A549 (cell line): ENCODE measurements around the gene ZBTB25. TPM values are rescaled to one million over a fixed set of nuclear protein-coding genes. Genes with fewer than 3 reads are reported as not detected.

ENCODE experiments used
- ATOH8 ChIP-seq: fragments of 250-450 bp; sonication (Bioruptor Pico); IDR thresholded peaks from 2 replicates; pipeline ENCODE4 v1.5.0; 2020; ENCODE audit warnings: low read depth, mild to moderate bottlenecking, moderate library complexity
- BHLHE40 ChIP-seq: IDR thresholded peaks from 2 replicates; pipeline ENCODE4 v1.6.1; 2012; ENCODE audit warnings: low read depth, low read length, inconsistent platforms
- CBX2 ChIP-seq: fragments of 200-600 bp; sonication (generic); IDR thresholded peaks from 2 replicates; pipeline ENCODE4 v1.6.1; 2016; ENCODE audit warnings: low read depth, mild to moderate bottlenecking, borderline replicate concordance
- CHD2 ChIP-seq: fragments of 150-350 bp; IDR thresholded peaks from 2 replicates; pipeline ENCODE4 v1.6.1; 2014; ENCODE audit warnings: low read length; ENCODE audit not compliant: partially characterized antibody
- EHF ChIP-seq: fragments of 250-450 bp; sonication (Bioruptor Pico); IDR thresholded peaks from 2 replicates; pipeline ENCODE4 v1.5.0; 2020; ENCODE audit warnings: mild to moderate bottlenecking
- ELK1 ChIP-seq: fragments of 150-350 bp; IDR thresholded peaks from 2 replicates; pipeline ENCODE4 v1.6.1; 2014; ENCODE audit warnings: low read depth, mild to moderate bottlenecking, low read length
- EP300 ChIP-seq, 2 experiments: fragments of >200 bp; sonication (Bioruptor Twin); formaldehyde crosslinking; IDR thresholded peaks; 2 replicates in 1 of 2; 3 replicates in 1 of 2; pipeline ENCODE4 v1.6.1; 2016 to 2017
- FOSL2 ChIP-seq, 2 experiments: fragments of 450-650 bp in 1 of 2; fragments of >200 bp in 1 of 2; sonication (Bioruptor Twin) in 1 of 2; formaldehyde crosslinking; IDR thresholded peaks; 2 replicates each; pipeline versions ENCODE4 v1.5.0 to v1.6.1; 2016 to 2020; ENCODE audit warnings: mild to moderate bottlenecking in 1 of 2, moderate library complexity in 1 of 2
- FOXS1 ChIP-seq: fragments of 250-450 bp; sonication (Bioruptor Pico); IDR thresholded peaks from 2 replicates; pipeline ENCODE4 v1.5.0; 2020; ENCODE audit warnings: mild to moderate bottlenecking, moderate library complexity
- HDAC2 ChIP-seq: fragments of 200-600 bp; sonication (generic); IDR thresholded peaks from 2 replicates; pipeline ENCODE4 v1.6.1; 2016
- HEYL ChIP-seq: fragments of 250-450 bp; sonication (Bioruptor Pico); IDR thresholded peaks from 2 replicates; pipeline ENCODE4 v1.8.0; 2021; ENCODE audit warnings: mild to moderate bottlenecking, moderate library complexity
- HOXA7 ChIP-seq: fragments of 250-450 bp; sonication (Bioruptor Pico); IDR thresholded peaks from 2 replicates; pipeline ENCODE4 v1.5.0; 2020; ENCODE audit warnings: mild to moderate bottlenecking, moderate library complexity
- HOXB13 ChIP-seq: fragments of 250-450 bp; sonication (Bioruptor Pico); IDR thresholded peaks from 2 replicates; pipeline ENCODE4 v1.5.0; 2020; ENCODE audit warnings: low read depth, mild to moderate bottlenecking, moderate library complexity
- KDM5A ChIP-seq: fragments of 200-600 bp; sonication (generic); IDR thresholded peaks from 2 replicates; pipeline ENCODE4 v1.6.1; 2016; ENCODE audit warnings: antibody characterized with exemption, mild to moderate bottlenecking
- MAFK ChIP-seq: fragments of 450-650 bp; IDR thresholded peaks from 2 replicates; pipeline ENCODE4 v1.6.1; 2014; ENCODE audit not compliant: partially characterized antibody
- MAZ ChIP-seq: fragments of 150-350 bp; IDR thresholded peaks from 2 replicates; pipeline ENCODE4 v1.6.1; 2014; ENCODE audit warnings: antibody characterized with exemption, low read depth, low read length, borderline replicate concordance
- MYC ChIP-seq: IDR thresholded peaks from 2 replicates; pipeline ENCODE4 v1.6.1; 2012; ENCODE audit warnings: mild to moderate bottlenecking, inconsistent platforms, low read length, improper control_type of control experiment, borderline replicate concordance
- NR3C1 ChIP-seq: fragments of >200 bp; sonication (Bioruptor Twin); formaldehyde crosslinking; IDR thresholded peaks from 3 replicates; pipeline ENCODE4 v1.6.1; 2017
- POLR2AphosphoS2 ChIP-seq: conservative IDR thresholded peaks from 2 replicates; pipeline ENCODE4 v1.6.1; 2012; ENCODE audit warnings: low read length, improper control_type of control experiment, inconsistent platforms
- RAD21 ChIP-seq, 2 experiments: fragments of >200 bp in 1 of 2; sonication (Bioruptor Twin) in 1 of 2; formaldehyde crosslinking in 1 of 2; IDR thresholded peaks in 1 of 2; conservative IDR thresholded peaks in 1 of 2; 2 replicates in 1 of 2; 3 replicates in 1 of 2; pipeline ENCODE4 v1.6.1; 2012 to 2018; ENCODE audit warnings: inconsistent platforms in 1 of 2
- RARB ChIP-seq: fragments of 250-450 bp; sonication (Bioruptor Pico); IDR thresholded peaks from 2 replicates; pipeline ENCODE4 v1.8.0; 2021; ENCODE audit warnings: mild to moderate bottlenecking, moderate library complexity
- RFX5 ChIP-seq: fragments of 450-650 bp; IDR thresholded peaks from 2 replicates; pipeline ENCODE4 v1.7.1; 2014; ENCODE audit warnings: antibody characterized with exemption, mild to moderate bottlenecking, moderate library complexity
- RNF2 ChIP-seq: fragments of 200-600 bp; sonication (generic); IDR thresholded peaks from 2 replicates; pipeline ENCODE4 v1.6.1; 2016; ENCODE audit warnings: low read depth, mild to moderate bottlenecking, antibody characterized with exemption, moderate library complexity, borderline replicate concordance
- SREBF2 ChIP-seq: fragments of 450-650 bp; IDR thresholded peaks from 2 replicates; pipeline ENCODE4 v1.6.1; 2014; ENCODE audit warnings: mild to moderate bottlenecking, moderate library complexity
- TFCP2L1 ChIP-seq: fragments of 250-450 bp; sonication (Bioruptor Pico); IDR thresholded peaks from 2 replicates; pipeline ENCODE4 v1.5.0; 2021; ENCODE audit warnings: mild to moderate bottlenecking
- ZFP36 ChIP-seq: fragments of 450-650 bp; IDR thresholded peaks from 2 replicates; pipeline ENCODE4 v1.6.1; 2014; ENCODE audit warnings: borderline replicate concordance; ENCODE audit not compliant: partially characterized antibody
- ZNF302 ChIP-seq: fragments of 250-450 bp; sonication (Bioruptor Pico); IDR thresholded peaks from 2 replicates; pipeline ENCODE4 v1.9.0; 2021; ENCODE audit warnings: inconsistent platforms, mild to moderate bottlenecking, moderate library complexity
- polyA plus RNA-seq, 4 experiments: library from polyadenylated mRNA; depleted of rRNA in 3 of 4; stranded (reverse); fragments of >200 nt; fragmentation: RNase III in 1 of 4; extraction: RNeasy Plus Mini Kit Qiagen cat#74134 plus additional on column Dnase treatment in 1 of 4; gene quantifications; 2 replicates in 3 of 4; 3 replicates in 1 of 4; pipeline ENCODE4 v1.2.3, GENCODE V29; 2011 to 2017
- TF ChIP-seq, protein P1 (sequence below): IDR thresholded peaks from 2 replicates; pipeline ENCODE4 v1.6.1; 2012; ENCODE audit warnings: low read depth, borderline replicate concordance
- TF ChIP-seq, protein P2 (sequence below): IDR thresholded peaks from 2 replicates; pipeline ENCODE4 v1.6.1; 2012

ZBTB25 gene
- polyA plus RNA-seq, 2 of the 4 experiments (the other 2 are of a cell fraction): 5.4 to 15.0 TPM

DNA sequence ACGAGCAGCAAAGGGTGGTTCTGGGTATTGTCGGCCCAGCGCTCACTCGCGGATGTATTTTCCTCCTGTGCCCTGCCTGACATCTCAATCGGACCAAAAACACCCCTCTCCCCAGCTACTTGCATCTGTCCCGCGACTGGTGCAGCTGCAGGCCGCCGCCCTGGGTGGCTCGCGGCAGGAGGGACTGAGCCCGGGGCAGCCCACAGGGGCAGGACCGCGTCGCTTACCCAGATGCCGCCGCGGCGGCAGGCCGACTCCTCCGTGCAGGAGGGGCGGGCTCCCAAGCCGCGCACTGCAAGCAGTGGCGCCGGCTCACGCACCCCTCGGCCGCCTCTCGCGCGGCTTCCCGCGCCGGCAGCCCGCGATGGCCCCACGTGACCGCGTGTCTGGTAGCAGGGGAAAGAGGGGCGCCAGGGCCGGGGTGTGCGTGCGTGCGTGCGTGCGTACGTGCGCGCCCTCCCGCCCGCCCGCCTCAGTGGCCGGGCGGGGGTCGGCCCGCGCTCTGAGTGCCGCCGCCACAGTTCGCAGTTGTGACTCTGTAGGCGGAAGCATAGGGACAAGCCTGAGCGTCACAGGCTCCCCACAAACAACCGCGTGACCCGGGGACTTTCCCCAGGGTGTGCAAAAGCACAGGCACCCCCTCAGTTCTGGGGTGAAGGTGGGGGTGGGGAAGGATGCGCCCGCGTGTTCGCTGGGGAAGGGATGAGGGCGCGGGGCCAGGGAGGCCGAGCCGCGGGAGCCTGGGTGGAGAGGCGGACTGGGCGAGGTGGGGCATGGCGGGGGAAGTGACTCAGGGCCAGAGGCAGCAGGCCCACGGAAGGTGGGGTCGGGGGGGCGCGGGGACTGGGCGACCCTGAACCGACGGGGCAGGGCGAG, at the start of gene ZBTB25 (continued):
- TF ChIP-seq MYC: peak; percentile 71
- TF ChIP-seq TFCP2L1 (CRISPR knock-in tag): no peak; the same call in 1 of the 2 replicates
- TF ChIP-seq HOXA7: peak; percentile 77; the same call in 1 of the 2 replicates
- no peak for TF ChIP-seq KDM5A
- no peak for TF ChIP-seq ATOH8
- no peak for TF ChIP-seq ELK1
- no peak for TF ChIP-seq POLR2AphosphoS2
- TF ChIP-seq NR3C1: no peak
- no peak for TF ChIP-seq ZFP36
- no peak for TF ChIP-seq HOXB13
- no peak for TF ChIP-seq FOSL2 (IDR thresholded peaks at IDR 0.05)
- peak; percentile 65 for TF ChIP-seq FOSL2 (CRISPR knock-in tag; IDR thresholded peaks at IDR 0.05)
- TF ChIP-seq RAD21 (conservative IDR thresholded peaks at IDR 0.05 in 1 of 2, IDR thresholded peaks at IDR 0.05 in 1 of 2): peak in 1 of 2 experiments; percentile 14; a peak in 1 of 5 replicates
- TF ChIP-seq HDAC2: no peak
- no peak for TF ChIP-seq ZNF302 (CRISPR knock-in tag)
- TF ChIP-seq FOXS1 (CRISPR knock-in tag): no peak
- TF ChIP-seq, protein P1, sequence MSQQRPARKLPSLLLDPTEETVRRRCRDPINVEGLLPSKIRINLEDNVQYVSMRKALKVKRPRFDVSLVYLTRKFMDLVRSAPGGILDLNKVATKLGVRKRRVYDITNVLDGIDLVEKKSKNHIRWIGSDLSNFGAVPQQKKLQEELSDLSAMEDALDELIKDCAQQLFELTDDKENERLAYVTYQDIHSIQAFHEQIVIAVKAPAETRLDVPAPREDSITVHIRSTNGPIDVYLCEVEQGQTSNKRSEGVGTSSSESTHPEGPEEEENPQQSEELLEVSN: peak; percentile 32
- no peak for TF ChIP-seq EHF (CRISPR knock-in tag)
- 0 out of 2 replicates have a peak, but pooled peaks have one; percentile 16 for TF ChIP-seq MAZ
- no peak for TF ChIP-seq CBX2
- TF ChIP-seq CHD2: peak; percentile 89
- TF ChIP-seq RNF2: no peak
- TF ChIP-seq RFX5: no peak
- TF ChIP-seq, protein P2, sequence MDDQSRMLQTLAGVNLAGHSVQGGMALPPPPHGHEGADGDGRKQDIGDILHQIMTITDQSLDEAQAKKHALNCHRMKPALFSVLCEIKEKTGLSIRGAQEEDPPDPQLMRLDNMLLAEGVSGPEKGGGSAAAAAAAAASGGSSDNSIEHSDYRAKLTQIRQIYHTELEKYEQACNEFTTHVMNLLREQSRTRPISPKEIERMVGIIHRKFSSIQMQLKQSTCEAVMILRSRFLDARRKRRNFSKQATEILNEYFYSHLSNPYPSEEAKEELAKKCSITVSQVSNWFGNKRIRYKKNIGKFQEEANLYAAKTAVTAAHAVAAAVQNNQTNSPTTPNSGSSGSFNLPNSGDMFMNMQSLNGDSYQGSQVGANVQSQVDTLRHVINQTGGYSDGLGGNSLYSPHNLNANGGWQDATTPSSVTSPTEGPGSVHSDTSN: no peak
- peak in 1 of 2 experiments; percentile 43; a peak in 2 of 5 replicates for TF ChIP-seq EP300 (IDR thresholded peaks at IDR 0.05)
- no peak for TF ChIP-seq MAFK
- peak; percentile 50; the same call in 1 of the 2 replicates for TF ChIP-seq BHLHE40
- no peak for TF ChIP-seq RARB (CRISPR knock-in tag)
- no peak for TF ChIP-seq HEYL (CRISPR knock-in tag)
- no peak for TF ChIP-seq SREBF2
- TF ChIP-seq, all 56 proteins: peak for 20
